Bronchial epithelial cell (primary cell): ENCODE measurements around the gene GPR107. TPM values are rescaled to one million over a fixed set of nuclear protein-coding genes. Genes with fewer than 3 reads are reported as not detected.

Source experiments
- DNase-seq: peaks from one replicate; pipeline ENCODE4 v3.0.0-alpha.2; 2010; ENCODE audit warnings: low read depth
- FAIRE-seq: peaks from 2 replicates; lab custom pipeline; 2011; peaks lifted over from hg19 to GRCh38; lab: Jason Lieb, UNC
- H3K27me3 ChIP-seq: 2 replicates; pipeline ENCODE4 v1.5.1; 2011; ENCODE audit warnings: low read length; ENCODE audit not compliant: control insufficient read depth, insufficient read depth
- H3K36me3 ChIP-seq: 2 replicates; pipeline ENCODE4 v1.5.1; 2011; ENCODE audit warnings: low read length; ENCODE audit not compliant: control insufficient read depth, insufficient read depth
- H3K4me3 ChIP-seq: 2 replicates; pipeline ENCODE4 v1.5.1; 2011; ENCODE audit warnings: mild to moderate bottlenecking, low read depth, low read length, control low read depth
- total RNA-seq: library from RNA; depleted of rRNA; stranded (reverse); fragments of >200 nt; gene quantifications from 2 replicates; pipeline ENCODE4 v1.2.1, GENCODE V29; 2014
- TF ChIP-seq, protein P1 (sequence below): IDR thresholded peaks from 2 replicates; pipeline ENCODE4 v1.5.1; 2011; ENCODE audit warnings: mild to moderate bottlenecking, moderate library complexity, low read length, control low read depth, inconsistent platforms; ENCODE audit not compliant: insufficient read depth, severe bottlenecking

Gene GPR107
- total RNA-seq, 1 donor from 2014 or later, result 21.6 TPM

DNA sequence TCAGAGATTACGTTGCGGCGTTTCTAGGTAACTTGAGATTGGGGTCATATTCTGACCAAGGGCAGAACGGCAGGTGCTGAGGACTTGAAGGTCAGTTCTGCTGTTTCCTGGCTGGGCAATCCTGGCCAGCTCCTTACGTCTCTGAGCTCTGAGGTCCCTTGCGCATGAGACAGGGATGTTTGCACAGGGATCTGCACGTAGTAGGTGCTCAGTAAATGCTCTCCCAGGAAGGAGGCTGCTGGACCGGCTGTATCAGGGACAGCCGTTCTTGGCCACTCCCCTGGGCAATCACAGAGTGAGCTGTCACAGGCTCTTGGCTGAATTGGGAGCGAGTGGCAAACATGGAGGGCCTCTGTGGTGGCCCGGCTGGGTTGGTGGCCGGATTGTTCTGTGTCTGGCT is 126.8 kb downstream of the GPR107 start:
- Histone ChIP-seq H3K36me3 (peaks cover 7% of the 10 kb centered on the region), H3K27me3 (no peaks in the 10 kb centered on the region), H3K4me3 (no peak overlapping the region)
- no peak for FAIRE-seq
- no peak for DNase-seq
- TF ChIP-seq, protein P1, sequence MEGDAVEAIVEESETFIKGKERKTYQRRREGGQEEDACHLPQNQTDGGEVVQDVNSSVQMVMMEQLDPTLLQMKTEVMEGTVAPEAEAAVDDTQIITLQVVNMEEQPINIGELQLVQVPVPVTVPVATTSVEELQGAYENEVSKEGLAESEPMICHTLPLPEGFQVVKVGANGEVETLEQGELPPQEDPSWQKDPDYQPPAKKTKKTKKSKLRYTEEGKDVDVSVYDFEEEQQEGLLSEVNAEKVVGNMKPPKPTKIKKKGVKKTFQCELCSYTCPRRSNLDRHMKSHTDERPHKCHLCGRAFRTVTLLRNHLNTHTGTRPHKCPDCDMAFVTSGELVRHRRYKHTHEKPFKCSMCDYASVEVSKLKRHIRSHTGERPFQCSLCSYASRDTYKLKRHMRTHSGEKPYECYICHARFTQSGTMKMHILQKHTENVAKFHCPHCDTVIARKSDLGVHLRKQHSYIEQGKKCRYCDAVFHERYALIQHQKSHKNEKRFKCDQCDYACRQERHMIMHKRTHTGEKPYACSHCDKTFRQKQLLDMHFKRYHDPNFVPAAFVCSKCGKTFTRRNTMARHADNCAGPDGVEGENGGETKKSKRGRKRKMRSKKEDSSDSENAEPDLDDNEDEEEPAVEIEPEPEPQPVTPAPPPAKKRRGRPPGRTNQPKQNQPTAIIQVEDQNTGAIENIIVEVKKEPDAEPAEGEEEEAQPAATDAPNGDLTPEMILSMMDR, result no peak

DNA sequence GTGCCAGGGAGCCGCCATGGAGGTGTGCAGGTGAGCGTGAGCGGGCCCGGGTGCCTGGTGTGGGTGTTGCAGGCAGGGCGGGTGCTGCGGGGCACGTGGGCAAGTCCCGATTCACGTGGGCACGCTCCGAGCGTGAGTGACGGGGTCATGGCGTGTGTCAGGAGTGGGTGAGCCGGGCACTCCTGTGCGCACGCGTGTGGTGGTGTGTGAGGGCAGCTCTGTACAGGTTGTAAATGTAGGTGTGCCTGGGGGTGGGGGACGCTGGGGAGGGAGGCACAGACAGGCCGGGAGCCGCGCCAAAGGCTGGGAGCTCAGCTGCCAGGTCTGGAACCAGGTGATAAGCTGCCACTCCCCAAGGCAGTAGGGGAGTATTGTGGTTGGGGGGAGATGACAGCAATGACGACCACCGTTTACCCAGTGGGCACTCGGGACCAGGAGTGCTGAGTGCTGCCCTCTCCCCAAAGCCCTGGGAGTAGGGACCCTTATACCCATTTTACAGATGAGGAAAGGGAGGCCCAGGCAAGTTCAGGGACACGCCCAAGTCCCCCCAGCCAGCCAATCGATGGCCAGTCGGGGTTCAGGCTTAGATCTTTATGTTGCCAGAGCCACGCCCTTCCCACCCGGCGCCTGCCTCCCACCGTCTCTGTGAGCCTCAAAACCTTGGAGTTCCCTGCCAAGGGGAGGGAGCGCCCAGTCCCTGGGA is 128.1 kb downstream of the GPR107 start:
- Histone ChIP-seq H3K27me3 (no peaks in the 10 kb centered on the region), H3K36me3 (peaks cover 5% of the 10 kb centered on the region), H3K4me3 (no peak overlapping the region)
- FAIRE-seq, result no peak
- TF ChIP-seq, protein P1, result no peak
- no peak for DNase-seq

DNA sequence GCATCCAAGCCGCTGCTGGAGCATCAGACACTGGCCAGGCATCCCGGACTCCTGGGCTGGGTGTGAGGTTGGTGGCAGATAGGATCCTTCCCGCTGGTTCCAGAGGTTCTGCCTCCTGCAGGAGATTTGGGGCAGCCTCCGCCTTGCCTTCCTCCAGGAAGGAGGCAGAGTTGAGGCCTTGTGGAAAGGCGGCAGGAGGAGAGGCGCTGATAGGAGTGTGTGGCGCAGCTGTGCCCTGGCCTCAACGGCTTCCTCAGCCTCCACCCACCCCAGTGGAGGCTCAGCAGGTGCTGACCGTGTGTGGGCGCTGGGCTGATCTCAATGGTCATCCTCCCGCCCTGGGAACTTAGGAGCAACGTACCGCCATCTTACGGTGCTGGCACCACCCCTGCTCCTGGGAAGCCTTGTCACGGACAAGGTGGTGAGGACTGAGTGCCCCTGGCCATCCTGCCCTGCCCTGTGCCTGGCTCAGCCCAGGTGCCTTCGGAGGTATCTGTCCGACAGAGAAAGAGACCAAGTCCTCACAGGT is 128.7 kb downstream of the GPR107 start:
- TF ChIP-seq, protein P1, result no peak
- peaks cover 2% of the 10 kb centered on the region for H3K36me3 ChIP-seq
- DNase-seq (no peak), FAIRE-seq (no peak)
- H3K27me3 ChIP-seq, result no peaks in the 10 kb centered on the region
- no peak overlapping the region for H3K4me3 ChIP-seq

DNA sequence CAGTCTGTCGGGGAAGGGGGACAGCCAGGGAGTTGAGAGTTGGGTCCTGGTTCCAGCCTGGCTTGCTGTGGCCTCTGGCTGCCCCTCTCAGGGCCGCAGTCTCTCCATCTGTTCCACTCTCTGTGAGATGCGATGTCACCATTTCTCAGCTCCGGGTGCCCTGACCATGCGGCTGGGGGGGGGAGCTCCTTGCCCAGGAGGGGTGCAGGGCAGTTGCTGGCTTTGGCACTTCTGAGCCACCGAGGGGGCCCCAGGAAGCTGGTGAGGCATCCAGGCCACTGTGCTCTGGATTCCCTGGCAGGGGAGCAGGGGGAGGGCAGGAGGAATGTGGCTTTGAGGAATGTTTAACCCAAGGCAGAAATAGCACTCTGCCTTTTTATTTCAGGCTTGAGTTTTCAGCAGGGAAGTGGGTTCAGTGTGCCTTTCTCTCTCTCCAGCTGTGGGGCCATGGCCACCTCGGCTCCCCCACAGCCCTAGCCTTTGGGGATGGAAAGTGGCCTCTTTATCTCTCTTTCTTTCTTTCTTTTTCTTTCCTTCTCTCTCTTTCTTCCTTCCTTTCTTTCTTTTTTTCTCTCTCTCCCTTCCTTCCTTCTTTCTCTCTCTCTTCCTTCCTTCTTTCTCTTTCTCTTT is 129.5 kb downstream of the GPR107 start:
- TF ChIP-seq, protein P1, result no peak
- no peak for FAIRE-seq
- Histone ChIP-seq H3K27me3 (no peaks in the 10 kb centered on the region), H3K36me3 (peaks cover 4% of the 10 kb centered on the region), H3K4me3 (no peak overlapping the region)
- no peak for DNase-seq

DNA sequence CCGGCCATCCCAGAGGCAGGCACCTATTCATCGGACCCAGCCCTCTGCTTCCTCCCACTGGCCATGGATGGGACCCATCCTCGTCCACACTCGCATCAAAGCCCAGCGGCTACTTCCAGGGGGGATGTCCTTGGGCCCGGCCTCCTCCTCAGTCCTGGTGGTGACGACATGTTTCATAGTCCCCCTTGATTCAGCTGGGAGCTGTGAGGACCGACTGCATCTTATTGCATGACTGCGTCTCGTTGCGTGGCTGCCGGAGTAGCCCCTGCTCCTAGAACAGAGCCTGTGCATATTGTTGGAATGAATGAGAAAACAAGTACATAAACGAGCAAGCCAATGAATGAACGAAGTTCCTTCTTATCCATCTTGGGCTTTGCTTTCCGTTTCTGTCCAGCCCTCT is 131.3 kb downstream of the GPR107 start:
- DNase-seq (no peak), FAIRE-seq (no peak)
- Histone ChIP-seq H3K4me3 (no peak overlapping the region), H3K27me3 (no peaks in the 10 kb centered on the region), H3K36me3 (peaks cover 4% of the 10 kb centered on the region)
- TF ChIP-seq, protein P1, result no peak
